ENCODE results near the gene RASGRP4.
"Not testable (repeated sequence)": the region's sequence is repeated elsewhere in the genome, so short reads cannot be mapped to it uniquely, and the experiment has no call there.

RASGRP4 gene, protein sequence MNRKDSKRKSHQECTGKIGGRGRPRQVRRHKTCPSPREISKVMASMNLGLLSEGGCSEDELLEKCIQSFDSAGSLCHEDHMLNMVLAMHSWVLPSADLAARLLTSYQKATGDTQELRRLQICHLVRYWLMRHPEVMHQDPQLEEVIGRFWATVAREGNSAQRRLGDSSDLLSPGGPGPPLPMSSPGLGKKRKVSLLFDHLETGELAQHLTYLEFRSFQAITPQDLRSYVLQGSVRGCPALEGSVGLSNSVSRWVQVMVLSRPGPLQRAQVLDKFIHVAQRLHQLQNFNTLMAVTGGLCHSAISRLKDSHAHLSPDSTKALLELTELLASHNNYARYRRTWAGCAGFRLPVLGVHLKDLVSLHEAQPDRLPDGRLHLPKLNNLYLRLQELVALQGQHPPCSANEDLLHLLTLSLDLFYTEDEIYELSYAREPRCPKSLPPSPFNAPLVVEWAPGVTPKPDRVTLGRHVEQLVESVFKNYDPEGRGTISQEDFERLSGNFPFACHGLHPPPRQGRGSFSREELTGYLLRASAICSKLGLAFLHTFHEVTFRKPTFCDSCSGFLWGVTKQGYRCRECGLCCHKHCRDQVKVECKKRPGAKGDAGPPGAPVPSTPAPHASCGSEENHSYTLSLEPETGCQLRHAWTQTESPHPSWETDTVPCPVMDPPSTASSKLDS

DNA sequence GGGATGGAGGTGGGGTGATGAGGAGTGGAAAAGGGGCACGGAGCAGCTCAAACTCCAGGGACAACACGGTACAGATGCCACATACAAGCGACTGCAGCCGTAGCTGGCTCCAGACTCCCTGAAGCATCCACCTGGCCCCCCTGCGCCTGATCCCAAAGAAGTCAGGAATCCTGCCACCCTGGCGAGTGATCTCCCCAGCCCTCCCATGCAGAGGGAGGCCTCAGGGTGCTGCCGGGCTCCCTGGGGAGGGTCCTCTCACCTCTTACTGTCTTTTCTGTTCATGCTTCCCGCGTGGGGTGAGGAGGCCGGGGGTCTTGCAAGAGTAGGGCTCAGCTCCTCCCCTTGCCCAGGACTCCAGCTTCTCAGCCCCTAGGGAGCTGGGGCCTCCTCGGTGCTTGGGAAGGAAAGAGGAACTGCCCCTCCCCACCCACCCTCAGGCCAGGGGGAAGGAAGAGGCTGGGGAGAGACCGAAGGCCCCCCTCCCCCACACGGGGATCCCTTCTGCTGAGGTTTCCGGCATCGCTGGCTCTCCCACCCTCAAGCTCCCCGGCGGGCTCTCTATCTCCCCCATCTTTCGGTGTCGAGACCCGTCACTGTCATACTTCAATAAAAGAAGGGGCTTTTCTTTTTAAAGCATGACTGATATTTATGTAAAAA is at the start of gene RASGRP4:
Gene RASGRP4, minus strand, starts transcription at position 410 of the 657 bp plus-strand sequence. Its CDS starts 128 bp downstream, at position 282.
- DNase-seq (ENCODE audit: low read depth in 2 of 2): peak; percentile 10 to 57

DNA sequence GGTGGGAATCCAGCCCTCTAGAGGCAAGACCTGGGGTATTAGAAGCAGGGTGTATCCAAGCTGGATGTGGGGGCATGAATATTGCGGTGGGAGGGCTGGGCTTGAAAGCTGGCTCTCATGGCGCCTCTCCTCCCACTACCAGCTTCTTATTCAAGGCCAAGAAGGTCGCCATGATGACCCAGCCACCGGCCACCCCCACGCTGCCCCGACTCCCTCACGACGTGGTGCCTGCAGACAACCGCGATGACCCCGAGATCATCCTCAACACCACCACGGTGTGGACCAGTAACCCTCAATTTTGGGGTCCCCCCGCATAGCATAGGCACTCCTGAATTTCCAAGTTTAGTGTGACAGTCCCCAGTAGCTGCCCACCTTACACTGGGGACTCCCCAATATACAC is 49.2 kb upstream of the RASGRP4 start:
- no peak for DNase-seq (ENCODE audit: low read depth in 2 of 2)

DNA sequence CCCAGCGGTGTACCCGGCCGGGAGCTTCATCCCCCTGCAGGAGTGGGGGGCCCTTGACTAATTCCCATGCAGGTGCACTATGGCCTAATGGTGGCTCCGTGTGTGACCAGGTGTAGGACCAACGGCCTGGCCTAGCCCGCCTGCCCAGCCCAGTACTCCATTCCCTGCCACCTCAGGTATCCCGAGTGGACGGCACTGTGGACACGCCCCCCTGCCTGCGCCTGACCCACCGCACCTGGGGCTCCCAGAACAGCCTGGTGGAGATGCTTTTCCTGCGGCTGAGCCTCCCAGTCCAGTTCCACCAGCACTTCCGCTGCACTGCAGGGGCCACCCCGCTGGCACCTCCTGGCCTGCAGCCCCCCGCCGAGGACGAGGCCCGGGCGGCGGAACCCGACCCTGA is 47.2 kb upstream of the RASGRP4 start:
- DNase-seq (ENCODE audit: low read depth in 2 of 2): no peak

DNA sequence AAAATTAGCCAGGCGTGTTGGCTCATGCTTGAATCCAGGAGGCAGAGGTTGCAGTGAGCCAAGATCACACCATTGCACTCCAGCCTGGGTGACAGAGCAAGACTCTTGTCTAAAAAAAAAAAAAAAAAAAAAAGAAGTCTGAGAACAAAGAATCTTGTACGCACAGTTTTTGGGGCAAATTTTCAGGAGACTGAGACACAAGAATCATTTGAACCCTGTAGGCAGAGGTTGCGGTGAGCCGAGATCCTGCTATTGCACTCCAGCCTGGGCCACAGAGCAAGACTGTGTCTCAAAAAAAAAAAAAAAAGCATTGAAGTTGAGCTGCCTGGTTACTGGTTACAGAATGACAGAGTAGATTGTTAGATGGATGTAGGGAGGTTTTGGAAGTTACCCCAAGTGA is 46.7 kb upstream of the RASGRP4 start:
- not testable (repeated sequence) for DNase-seq (ENCODE audit: low read depth in 2 of 2)

DNA sequence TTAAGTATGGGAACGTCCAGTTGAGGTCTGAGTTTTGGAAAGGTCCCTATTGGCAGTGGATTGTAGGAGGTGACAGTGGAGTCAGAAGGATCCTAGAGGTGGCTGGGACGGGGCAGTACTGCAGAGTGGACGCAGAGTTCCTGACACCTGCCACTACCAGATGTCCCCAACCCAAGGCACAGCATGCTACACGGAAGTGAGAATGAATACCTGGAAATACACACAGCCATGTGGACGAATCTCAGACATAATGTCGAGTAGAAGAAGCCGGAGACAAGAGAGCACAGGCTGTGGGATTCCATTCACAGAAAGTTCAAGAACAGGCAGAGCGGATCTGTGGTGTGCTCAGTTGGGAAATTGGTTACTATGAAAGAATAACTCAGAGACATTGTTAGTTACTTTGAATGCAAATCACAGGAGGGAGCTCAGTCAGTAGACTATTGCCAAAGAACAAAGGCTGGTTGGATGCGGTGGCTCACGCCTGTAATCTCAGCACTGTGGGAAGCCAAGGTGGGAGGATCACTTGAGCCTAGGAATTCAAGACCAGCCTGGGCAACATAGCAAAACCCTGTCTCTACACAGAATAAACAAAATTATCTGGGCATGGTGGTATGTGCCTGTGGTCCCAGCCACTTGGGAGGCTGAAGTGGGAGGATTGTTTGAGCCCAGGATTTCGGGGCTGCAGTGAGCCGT is 44.9 kb upstream of the RASGRP4 start:
- DNase-seq (ENCODE audit: low read depth in 2 of 2): no peak

DNA sequence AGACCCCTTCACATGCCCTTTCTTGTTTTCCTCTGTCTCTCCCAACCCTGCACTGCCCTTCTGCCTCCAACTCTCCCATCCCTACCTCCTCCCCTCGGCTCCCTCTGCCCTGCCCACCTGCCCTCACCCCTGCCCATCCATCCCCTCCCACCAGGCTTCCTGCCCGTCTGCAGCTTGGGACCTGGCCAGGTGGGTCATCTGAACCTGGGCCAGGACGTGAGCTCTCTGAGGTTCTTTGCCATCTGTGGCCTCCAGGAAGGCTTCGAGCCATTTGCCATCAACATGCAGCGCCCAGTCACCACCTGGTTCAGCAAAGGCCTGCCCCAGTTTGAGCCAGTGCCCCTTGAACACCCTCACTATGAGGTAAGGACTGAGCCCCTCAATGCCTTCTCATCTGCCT is 43.1 kb upstream of the RASGRP4 start:
- DNase-seq (ENCODE audit: low read depth in 2 of 2): no peak

DNA sequence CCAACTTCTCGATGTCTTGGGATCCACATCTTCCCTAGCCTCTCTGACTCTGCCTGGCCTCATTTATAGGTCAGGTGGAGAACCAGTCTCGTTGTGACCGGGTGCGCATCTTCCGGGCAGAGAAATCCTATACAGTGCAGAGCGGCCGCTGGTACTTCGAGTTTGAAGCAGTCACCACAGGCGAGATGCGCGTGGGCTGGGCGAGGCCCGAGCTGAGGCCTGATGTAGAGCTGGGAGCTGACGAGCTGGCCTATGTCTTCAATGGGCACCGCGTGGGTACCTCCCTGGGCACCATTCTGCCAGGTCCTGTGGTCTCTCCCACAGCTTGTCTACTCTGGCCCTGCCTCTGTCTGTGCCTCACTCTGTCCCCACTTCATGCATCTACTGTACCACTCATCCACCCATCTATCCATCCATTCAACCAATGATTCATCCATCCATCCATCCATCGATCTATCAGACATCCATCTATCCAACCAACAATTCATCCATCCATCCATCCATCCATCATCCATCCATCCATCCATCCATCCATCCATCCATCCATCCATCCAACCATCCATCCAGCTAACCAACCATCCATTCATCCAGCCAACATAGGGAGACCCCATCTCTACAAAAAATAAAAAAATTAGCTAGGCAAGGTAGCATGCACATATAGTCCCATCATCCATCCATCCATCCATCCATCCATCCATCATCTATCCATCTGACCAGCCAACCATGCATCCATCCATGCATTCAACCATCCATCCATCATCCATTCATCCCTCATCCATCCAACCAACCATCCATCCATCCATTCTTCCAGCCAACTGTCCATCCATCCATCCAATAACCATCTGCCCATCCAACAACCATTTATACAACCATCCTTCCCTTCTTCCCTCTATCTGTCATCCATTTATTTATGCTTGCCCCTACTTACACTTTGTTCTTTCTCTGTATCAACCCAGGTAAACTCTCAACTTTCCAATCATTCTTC is 41.8 kb upstream of the RASGRP4 start:
- DNase-seq (ENCODE audit: low read depth in 2 of 2): no peak

DNA sequence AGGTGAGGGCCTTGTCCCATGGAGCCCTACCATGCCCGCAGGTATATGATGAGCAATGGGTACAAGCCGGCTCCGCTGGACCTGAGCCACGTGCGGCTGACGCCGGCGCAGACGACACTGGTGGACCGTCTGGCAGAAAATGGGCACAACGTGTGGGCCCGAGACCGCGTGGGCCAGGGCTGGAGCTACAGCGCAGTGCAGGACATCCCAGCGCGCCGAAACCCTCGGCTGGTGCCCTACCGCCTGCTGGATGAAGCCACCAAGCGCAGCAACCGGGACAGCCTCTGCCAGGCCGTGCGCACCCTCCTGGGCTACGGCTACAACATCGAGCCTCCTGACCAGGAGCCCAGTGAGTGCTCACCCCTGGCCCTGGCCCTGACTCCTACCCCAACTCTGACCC is 40.0 kb upstream of the RASGRP4 start:
- no peak for DNase-seq (ENCODE audit: low read depth in 2 of 2)

DNA sequence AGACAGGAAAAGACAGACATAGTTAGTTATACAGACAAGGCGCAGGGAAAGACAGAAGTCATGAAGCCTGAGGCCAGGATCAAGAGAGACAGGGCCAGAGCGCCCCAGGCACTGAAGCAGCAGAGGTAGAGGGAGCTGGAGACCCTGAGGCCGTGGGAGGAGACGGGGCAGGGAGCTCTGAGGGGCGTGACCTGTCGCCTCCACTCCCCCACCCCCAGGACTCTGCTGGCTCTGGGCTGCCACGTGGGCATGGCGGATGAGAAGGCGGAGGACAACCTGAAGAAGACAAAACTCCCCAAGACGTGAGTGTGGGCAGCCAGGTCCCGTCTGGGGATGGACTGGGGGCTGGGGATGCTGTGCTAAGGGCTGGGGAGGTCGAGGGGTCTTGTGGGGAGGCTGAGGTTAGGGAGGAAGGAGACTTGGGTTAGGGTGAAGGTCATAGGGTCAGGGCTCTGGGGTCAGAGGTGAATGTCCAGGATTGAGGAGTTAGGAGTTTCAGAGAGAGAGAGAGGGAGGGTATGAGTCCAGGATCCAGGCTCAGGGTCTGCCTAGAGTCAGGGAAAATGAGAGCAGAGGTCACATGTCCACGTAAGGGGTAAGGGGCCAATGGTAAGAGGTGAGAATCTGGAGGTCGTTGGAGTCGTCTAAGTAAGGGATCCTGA is 38.5 kb upstream of the RASGRP4 start:
- no peak for DNase-seq (ENCODE audit: low read depth in 2 of 2)

DNA sequence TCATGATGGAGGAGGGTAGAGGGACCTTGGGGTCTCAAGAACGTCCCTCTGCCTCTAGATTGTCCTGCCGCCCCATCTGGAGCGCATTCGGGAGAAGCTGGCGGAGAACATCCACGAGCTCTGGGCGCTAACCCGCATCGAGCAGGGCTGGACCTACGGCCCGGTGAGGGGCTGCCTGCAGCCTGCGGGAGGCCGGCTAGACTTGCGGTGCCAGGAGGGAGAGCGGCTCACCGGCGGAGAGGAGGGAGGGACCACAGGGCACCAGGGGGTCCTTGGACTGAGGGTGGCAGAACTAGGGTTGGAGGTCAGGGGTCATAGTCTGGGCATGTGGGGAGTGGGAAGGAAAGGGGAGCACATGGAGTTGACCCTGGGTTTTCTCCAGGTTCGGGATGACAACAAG is 37.3 kb upstream of the RASGRP4 start:
- no peak for DNase-seq (ENCODE audit: low read depth in 2 of 2)

DNA sequence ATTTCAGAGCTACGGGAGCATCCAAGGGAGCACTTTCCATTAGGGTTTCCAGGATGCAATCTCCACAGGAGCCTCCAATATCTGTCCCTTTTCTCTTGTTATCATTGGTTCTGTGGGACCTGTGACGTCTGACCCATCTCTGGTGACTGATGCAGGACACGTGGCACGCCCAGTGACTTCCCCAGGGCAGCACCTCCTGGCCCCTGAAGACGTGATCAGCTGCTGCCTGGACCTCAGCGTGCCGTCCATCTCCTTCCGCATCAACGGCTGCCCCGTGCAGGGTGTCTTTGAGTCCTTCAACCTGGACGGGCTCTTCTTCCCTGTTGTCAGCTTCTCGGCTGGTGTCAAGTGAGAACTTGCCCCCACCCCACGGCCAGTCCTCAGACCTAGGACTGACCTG is 33.0 kb upstream of the RASGRP4 start:
- no peak for DNase-seq (ENCODE audit: low read depth in 2 of 2)

DNA sequence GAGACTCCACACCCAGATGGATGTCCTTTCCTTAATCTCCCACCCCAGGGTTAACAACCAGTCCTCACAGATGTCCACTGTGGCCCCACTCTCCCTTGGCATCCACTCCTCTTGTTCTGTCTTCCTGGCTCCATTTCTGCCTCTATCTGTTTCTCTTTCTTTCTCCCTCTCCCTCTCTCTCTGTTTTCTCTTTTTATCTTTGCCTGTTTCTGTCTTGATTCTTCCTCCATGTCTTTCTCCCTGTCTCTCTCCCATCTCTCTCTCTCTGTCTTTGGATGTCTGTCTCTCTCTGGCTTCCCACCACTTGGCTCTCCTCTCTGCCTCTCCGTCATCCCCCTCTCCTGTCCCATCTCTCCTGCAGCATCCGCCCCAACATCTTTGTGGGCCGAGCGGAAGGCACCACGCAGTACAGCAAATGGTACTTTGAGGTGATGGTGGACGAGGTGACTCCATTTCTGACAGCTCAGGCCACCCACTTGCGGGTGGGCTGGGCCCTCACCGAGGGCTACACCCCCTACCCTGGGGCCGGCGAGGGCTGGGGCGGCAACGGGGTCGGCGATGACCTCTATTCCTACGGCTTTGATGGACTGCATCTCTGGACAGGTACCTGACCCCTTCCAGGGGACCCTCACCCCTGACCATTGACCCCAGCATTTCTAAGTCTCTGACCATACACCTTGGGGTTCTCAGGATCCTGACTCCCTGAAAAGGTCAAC is 31.8 kb upstream of the RASGRP4 start:
- no peak for DNase-seq (ENCODE audit: low read depth in 2 of 2)

DNA sequence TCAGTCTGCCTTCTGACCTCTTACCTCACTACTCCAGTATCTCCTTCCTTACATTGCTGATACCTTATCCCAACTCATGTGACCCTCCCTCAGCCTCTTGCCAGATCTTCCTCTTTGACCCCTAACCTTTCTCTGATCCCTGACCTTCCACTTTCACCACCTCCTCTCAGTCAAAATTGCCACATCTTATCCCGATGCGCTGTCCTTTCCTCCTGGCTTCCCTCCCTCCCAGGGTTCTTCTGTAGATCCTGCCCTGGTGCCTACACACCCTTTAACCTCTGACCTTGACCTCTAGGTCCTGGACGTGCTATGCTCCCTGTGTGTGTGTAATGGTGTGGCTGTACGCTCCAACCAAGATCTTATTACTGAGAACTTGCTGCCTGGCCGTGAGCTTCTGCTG is 31.2 kb upstream of the RASGRP4 start:
- DNase-seq (ENCODE audit: low read depth in 2 of 2): no peak

DNA sequence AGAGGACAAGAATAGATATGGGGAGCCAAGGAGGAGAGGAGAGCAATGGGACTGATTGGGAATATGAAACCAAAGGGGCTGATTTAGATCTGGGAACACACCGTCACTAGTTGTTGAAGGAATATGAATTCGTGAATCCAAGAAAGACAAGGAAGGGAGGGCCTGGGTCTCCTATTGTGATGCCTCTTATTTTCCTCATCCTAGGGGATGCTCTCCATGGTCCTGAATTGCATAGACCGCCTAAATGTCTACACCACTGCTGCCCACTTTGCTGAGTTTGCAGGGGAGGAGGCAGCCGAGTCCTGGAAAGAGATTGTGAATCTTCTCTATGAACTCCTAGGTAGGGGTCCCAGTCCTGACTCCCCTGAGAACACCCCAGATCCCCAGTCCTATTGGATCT is 29.0 kb upstream of the RASGRP4 start:
- DNase-seq (ENCODE audit: low read depth in 2 of 2): no peak

DNA sequence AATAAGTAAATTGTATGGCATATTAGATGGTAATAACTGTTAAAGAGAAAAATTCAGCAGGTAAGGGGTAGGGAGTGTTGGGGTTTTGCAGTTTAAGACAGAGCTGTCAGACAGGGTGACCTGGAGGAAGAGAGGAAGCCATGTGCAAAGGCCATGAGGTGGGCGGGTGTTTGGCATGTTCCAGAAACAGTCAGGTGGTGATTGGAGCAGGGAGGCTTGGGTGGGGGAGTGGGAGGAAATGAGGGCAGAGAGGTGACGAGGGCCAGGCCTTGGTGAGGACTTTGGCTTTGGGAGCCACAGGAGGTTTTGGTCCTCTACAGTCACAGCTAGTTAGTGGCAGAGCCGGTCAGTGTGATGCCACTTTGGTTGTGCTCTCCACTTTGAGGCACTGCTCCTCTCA is 27.6 kb upstream of the RASGRP4 start:
- no peak for DNase-seq (ENCODE audit: low read depth in 2 of 2)

DNA sequence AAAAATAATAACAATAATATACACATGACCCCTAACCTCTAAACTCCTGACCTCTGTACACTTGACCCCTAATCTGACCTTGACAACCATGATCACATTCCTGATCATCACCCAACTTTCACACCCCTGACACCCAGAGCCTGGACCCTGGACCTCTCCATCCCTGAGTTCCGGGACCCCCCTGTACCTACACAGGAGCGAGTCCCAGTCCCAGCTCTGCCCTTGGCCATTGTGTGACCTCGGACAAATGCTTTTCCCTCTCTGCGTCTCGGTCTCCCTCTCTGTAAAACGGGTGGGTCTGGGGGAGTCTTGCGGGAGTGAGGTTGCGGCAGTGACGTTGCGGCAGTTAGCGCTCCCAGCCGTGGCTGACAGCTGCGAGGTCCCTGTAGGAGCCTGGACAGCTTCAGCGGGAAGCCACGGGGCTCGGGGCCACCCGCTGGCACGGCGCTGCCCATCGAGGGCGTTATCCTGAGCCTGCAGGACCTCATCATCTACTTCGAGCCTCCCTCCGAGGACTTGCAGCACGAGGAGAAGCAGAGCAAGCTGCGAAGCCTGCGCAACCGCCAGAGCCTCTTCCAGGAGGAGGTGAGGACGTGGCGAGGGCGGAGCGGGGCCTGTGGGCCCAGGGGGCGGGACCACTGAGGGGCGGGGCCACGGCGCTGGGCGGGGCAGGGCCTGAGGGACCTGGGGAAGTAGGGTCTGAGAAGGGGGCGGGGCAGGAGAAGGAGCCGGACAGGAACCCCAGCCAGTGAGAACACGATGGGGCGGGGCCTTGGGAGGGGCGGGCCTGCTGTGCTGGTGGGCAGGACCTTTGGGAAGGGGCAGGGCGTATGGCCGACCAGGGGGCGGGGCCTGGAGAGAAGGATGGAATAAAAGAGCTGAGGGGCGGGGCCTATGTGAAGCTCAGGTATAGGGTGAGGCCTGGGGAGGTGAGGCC is 26.7 kb upstream of the RASGRP4 start:
- DNase-seq (ENCODE audit: low read depth in 2 of 2): no peak

DNA sequence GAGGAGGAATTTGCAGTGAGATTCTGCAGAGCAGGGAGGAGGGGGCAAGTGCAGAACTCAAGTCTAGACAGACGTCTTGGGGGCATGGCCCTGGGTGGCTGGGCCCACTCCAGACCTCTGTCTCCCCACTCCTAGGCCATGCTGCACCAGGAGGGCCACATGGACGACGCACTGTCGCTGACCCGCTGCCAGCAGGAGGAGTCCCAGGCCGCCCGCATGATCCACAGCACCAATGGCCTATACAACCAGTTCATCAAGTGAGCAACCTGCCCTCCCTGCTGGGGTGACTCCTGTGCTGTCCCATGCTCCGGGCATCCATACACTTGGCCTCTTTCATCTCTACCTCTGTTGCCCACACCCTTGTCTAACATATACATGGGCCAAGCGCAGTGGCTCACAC is 25.6 kb upstream of the RASGRP4 start:
- no peak for DNase-seq (ENCODE audit: low read depth in 2 of 2)

DNA sequence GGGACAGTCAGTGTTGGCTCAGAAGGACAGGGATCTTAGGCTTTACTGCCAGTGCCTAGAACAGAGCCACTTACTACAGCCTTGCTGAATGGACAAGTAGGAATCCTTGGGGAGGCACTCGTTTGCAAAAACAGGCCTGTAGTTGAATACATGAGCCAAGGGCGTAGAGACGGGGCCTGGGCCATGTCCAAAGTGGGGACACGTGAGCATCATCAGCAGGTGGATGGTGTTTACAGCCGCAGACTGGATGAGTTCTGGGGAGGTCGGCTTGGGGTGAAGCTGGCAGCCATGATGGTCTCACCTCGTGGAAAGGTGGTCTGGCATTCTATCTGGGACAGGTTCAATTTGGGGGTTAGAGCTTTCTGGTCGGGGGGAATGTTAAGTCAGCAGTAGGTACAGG is 25.0 kb upstream of the RASGRP4 start:
- DNase-seq (ENCODE audit: low read depth in 2 of 2): no peak

DNA sequence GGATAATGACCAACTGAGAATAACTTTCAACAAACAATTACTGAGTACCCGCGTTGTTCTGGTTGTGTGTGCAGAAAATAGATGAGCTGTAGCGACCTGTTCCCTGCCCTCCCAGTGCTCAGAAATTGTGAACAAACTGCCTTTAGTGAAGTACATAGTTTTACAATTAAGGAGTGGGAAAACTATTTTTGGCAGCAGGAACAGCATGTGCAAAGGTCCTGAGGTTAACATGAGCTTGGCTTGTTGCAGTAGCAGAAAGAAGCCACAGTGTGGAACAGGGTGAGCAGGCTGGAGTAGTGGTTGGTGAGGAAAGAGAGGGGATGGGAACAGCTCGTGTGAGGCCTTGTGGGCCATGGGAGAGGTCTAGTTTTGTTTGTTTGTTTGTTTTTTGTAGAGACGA is 23.5 kb upstream of the RASGRP4 start:
- DNase-seq (ENCODE audit: low read depth in 2 of 2): no peak

All from stimulated activated CD4-positive, alpha-beta T cell treated with anti-CD3 and anti-CD28 coated beads, Interleukin-1b, Interleukin-23, amount 100 ng/mL, for 4 hours (primary cell).